Vagina (tissue), 2 donors: Measurements from ENCODE around the gene ATP11A. TPM values are rescaled to one million over a fixed set of nuclear protein-coding genes. Genes with fewer than 3 reads are reported as not detected.

ENCODE experiments used
- DNase-seq, 2 donors: peaks; one replicate each; pipeline ENCODE4 v3.0.0-alpha.2; 2017; ENCODE audit errors: extremely low spot score in 2 of 2
- H3K27ac ChIP-seq: fragments of 200-600 bp; sonication (generic); one replicate; pipeline ENCODE4 v1.5.1; 2019
- H3K27me3 ChIP-seq: fragments of 200-600 bp; sonication (generic); one replicate; pipeline ENCODE4 v1.5.1; 2019
- H3K36me3 ChIP-seq, 2 donors: fragments of 200-600 bp; sonication (generic); one replicate each; pipeline ENCODE4 v1.5.1; 2017 to 2019
- H3K4me1 ChIP-seq: fragments of 200-600 bp; sonication (generic); one replicate; pipeline ENCODE4 v1.5.1; 2019
- H3K4me3 ChIP-seq, 2 donors: fragments of 200-600 bp; sonication (generic); 1 replicate in 1 of 2; 2 replicates in 1 of 2; pipeline ENCODE4 v1.5.1; 2016 to 2019
- H3K9me3 ChIP-seq: fragments of 200-600 bp; sonication (generic); one replicate; pipeline ENCODE4 v1.5.1; 2019
- CTCF ChIP-seq, 3 experiments: fragments of 450-650 bp in 2 of 3; fragments of 200-600 bp in 1 of 3; sonication (generic) in 1 of 3; IDR thresholded peaks; one replicate each; pipeline ENCODE4 v1.5.1; 2017 to 2019; ENCODE audit warnings: antibody characterized with exemption in 3 of 3, mild to moderate bottlenecking in 2 of 3, moderate library complexity in 2 of 3
- POLR2A ChIP-seq, 2 donors: fragments of 450-650 bp; IDR thresholded peaks; one replicate each; pipeline ENCODE4 v1.6.1; 2017; ENCODE audit warnings: antibody characterized with exemption in 2 of 2, mild to moderate bottlenecking in 2 of 2, moderate library complexity in 2 of 2
- POLR2AphosphoS5 ChIP-seq, 2 donors: sonication (generic); formaldehyde crosslinking; IDR thresholded peaks; one replicate each; pipeline ENCODE4 v1.9.0; 2017; ENCODE audit warnings: antibody characterized with exemption in 2 of 2, mild to moderate bottlenecking in 2 of 2, low read depth in 1 of 2; ENCODE audit not compliant: insufficient read depth in 1 of 2
- intact Hi-C: fragments of 100-400 bp; cut with DNase I; formaldehyde crosslinking; loops from one replicate; pipeline ENCODE4 v1.15.1; 2023
- total RNA-seq: library from RNA; depleted of rRNA; stranded (reverse); fragments of >200 nt; gene quantifications from one replicate; pipeline ENCODE4 v1.2.3, GENCODE V29; 2016

The ATP11A gene
- total RNA-seq, 1 donor from 2014 or later: 33.4 TPM

- no peak for DNase-seq
- intact Hi-C loops: no loop called here
- H3K36me3 ChIP-seq: no peaks in the 10 kb centered on the region
- TF ChIP-seq CTCF (IDR thresholded peaks at IDR 0.05): no peak
- TF ChIP-seq POLR2A (IDR thresholded peaks at IDR 0.05): no peak
- TF ChIP-seq POLR2AphosphoS5 (IDR thresholded peaks at IDR 0.05; ENCODE audit: insufficient read depth in 1 of 2, low read depth in 1 of 2): no peak
- H3K4me1 ChIP-seq: no peaks in the 10 kb centered on the region
- no peak overlapping the region for H3K27ac ChIP-seq
- no peaks in the 10 kb centered on the region for H3K27me3 ChIP-seq
- no peaks in the 10 kb centered on the region for H3K9me3 ChIP-seq
- no peak overlapping the region for H3K4me3 ChIP-seq
Observed at GRCh38 chr13:112917056-112917664, 227.3 kb downstream of the ATP11A start.

- no peak overlapping the region for H3K27ac ChIP-seq
- no peaks in the 10 kb centered on the region for H3K36me3 ChIP-seq
- H3K4me1 ChIP-seq: no peaks in the 10 kb centered on the region
- H3K27me3 ChIP-seq: no peaks in the 10 kb centered on the region
- DNase-seq: no peak
- intact Hi-C loops: no loop called here
- no peaks in the 10 kb centered on the region for H3K9me3 ChIP-seq
- TF ChIP-seq POLR2AphosphoS5 (IDR thresholded peaks at IDR 0.05; ENCODE audit: insufficient read depth in 1 of 2, low read depth in 1 of 2) (no peak), POLR2A (IDR thresholded peaks at IDR 0.05) (no peak), CTCF (IDR thresholded peaks at IDR 0.05) (no peak)
- no peak overlapping the region for H3K4me3 ChIP-seq
Observed at GRCh38 chr13:112917737-112918136, 227.9 kb downstream of the ATP11A start.

- TF ChIP-seq CTCF (IDR thresholded peaks at IDR 0.05) (no peak), POLR2A (IDR thresholded peaks at IDR 0.05) (no peak), POLR2AphosphoS5 (IDR thresholded peaks at IDR 0.05; ENCODE audit: insufficient read depth in 1 of 2, low read depth in 1 of 2) (no peak)
- intact Hi-C loops: no loop called here
- Histone ChIP-seq H3K9me3 (no peaks in the 10 kb centered on the region), H3K4me1 (no peaks in the 10 kb centered on the region), H3K36me3 (no peaks in the 10 kb centered on the region), H3K4me3 (no peak overlapping the region), H3K27me3 (no peaks in the 10 kb centered on the region), H3K27ac (no peak overlapping the region)
- DNase-seq: no peak
Observed at GRCh38 chr13:112918266-112918665, 228.4 kb downstream of the ATP11A start.

GRCh38 chr13:112918746-112919145 is 228.9 kb downstream of the ATP11A start:
- Histone ChIP-seq H3K4me1 (no peaks in the 10 kb centered on the region), H3K27me3 (no peaks in the 10 kb centered on the region), H3K36me3 (no peaks in the 10 kb centered on the region), H3K4me3 (no peak overlapping the region), H3K27ac (no peak overlapping the region), H3K9me3 (no peaks in the 10 kb centered on the region)
- intact Hi-C loops: no loop called here
- no peak for TF ChIP-seq POLR2A (IDR thresholded peaks at IDR 0.05)
- no peak for DNase-seq

GRCh38 chr13:112923962-112924361 is 234.1 kb downstream of the ATP11A start:
- TF ChIP-seq CTCF (IDR thresholded peaks at IDR 0.05) (no peak), POLR2A (IDR thresholded peaks at IDR 0.05) (no peak), POLR2AphosphoS5 (IDR thresholded peaks at IDR 0.05; ENCODE audit: insufficient read depth in 1 of 2, low read depth in 1 of 2) (no peak)
- Histone ChIP-seq H3K27ac (no peak overlapping the region), H3K9me3 (no peaks in the 10 kb centered on the region), H3K36me3 (no peaks in the 10 kb centered on the region), H3K4me1 (peaks cover 4% of the 10 kb centered on the region), H3K4me3 (no peak overlapping the region), H3K27me3 (no peaks in the 10 kb centered on the region)
- DNase-seq: no peak
- intact Hi-C loops: no loop called here
